ENCODE measurements around the gene MFAP1. TPM values are rescaled to one million over a fixed set of nuclear protein-coding genes. Genes with fewer than 3 reads are reported as not detected.
A peak's percentile ranks its signal among the peaks of the same experiment; 100 is the strongest.

Gene MFAP1
- total RNA-seq, 4 donors from 2014 or later = 6.1 to 21.7 (median 10.4) TPM

DNA sequence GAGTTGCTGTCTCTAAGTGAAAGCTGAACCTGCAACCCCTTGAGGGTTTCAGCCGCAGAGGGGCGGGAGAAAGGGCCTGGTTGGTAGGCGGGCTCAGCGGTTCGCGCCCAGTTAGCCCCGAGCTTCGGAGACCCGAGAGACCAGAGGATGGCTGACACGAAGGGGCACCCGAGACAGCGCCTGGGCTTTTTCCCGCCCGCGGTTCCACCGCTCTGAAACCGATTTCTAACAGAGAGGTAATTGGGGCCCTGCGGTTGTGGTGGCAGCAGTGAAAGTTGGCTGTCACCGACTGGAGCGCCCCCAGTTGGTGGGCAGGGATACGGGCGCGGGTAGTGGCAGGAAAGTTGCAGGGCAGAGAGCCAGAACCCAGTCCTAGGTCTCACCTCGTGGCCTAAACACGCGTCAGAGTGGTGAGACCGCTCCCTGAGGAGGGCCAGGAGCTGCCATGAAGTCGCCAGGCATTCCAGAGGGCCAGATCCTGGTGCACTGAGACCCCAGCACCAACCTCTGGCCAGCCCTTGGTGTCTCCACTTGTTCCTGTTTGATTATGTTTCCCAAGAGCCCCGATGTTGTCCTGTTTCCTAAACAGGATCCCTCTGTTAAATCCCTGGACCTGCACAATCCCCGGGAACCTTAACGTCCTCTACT, 47.1 kb downstream of the MFAP1 start:
- no peaks in the 10 kb centered on the region for H3K9me3 ChIP-seq
- TF ChIP-seq, protein P1, sequence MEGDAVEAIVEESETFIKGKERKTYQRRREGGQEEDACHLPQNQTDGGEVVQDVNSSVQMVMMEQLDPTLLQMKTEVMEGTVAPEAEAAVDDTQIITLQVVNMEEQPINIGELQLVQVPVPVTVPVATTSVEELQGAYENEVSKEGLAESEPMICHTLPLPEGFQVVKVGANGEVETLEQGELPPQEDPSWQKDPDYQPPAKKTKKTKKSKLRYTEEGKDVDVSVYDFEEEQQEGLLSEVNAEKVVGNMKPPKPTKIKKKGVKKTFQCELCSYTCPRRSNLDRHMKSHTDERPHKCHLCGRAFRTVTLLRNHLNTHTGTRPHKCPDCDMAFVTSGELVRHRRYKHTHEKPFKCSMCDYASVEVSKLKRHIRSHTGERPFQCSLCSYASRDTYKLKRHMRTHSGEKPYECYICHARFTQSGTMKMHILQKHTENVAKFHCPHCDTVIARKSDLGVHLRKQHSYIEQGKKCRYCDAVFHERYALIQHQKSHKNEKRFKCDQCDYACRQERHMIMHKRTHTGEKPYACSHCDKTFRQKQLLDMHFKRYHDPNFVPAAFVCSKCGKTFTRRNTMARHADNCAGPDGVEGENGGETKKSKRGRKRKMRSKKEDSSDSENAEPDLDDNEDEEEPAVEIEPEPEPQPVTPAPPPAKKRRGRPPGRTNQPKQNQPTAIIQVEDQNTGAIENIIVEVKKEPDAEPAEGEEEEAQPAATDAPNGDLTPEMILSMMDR (IDR thresholded peaks at IDR 0.05) = peak; percentile 71 to 88 (median 81)
- peak in 1 of 2 donors; percentile 33 for TF ChIP-seq POLR2A (IDR thresholded peaks at IDR 0.05)
- H3K27ac ChIP-seq = peak overlapping the region; percentile 85 to 98 (median 90)
- DNase-seq = peak; percentile 77 to 91 (median 91)
- H3K4me1 ChIP-seq = peaks cover 0 to 15% (median 3%) of the 10 kb centered on the region in 4 donors
- peak overlapping the region; percentile 55 to 76 (median 67) for H3K4me3 ChIP-seq
- H3K36me3 ChIP-seq = peaks cover 0 to 23% (median 0%) of the 10 kb centered on the region in 3 donors
- H3K27me3 ChIP-seq = no peaks in the 10 kb centered on the region

DNA sequence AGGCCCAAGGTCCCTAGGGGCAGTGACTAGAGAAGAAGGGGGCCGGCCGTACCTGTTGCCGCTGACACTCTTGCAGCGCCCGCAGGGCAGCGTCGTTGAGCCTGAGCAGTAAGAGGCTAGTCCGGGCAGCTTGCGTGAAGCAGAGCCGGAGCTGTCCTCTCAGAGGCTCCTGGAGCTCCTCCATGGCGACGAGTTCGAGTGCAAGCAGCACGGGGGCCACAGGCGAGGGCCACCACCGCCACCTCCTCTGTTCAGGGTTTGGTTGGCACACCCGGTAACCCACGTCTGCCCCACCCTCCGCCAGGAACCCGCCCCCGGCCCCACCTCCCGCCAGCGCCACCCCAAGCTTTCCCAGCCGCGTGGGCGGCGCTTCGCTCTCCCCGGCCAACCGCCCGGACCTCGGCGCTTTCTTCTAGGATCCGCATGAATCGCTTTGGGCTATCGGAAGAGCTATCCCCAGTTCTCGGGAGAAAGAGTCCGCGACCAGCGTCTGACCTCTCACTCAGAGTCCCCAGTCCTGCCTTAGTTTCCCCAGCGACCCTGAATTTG, 47.7 kb downstream of the MFAP1 start, which contains the start of gene ELL3:
Gene ELL3, minus strand, starts transcription at position 249 of the 549 bp plus-strand sequence. Its CDS starts 65 bp downstream, at position 184.
- peak; percentile 93 to 94 for TF ChIP-seq POLR2A (IDR thresholded peaks at IDR 0.05)
- TF ChIP-seq, protein P1 (IDR thresholded peaks at IDR 0.05) = no peak
- H3K9me3 ChIP-seq = no peaks in the 10 kb centered on the region
- H3K27me3 ChIP-seq = no peaks in the 10 kb centered on the region
- peaks cover 0 to 29% (median 0%) of the 10 kb centered on the region in 3 donors for H3K36me3 ChIP-seq
- peak within 1 kb of the TSS; percentile 55 to 76 (median 67) for H3K4me3 ChIP-seq
- peak within 1 kb of the TSS; percentile 85 to 98 (median 90) for H3K27ac ChIP-seq
- peak; percentile 87 to 95 (median 93) for DNase-seq
- peaks cover 0 to 15% (median 3%) of the 10 kb centered on the region in 4 donors for H3K4me1 ChIP-seq

DNA sequence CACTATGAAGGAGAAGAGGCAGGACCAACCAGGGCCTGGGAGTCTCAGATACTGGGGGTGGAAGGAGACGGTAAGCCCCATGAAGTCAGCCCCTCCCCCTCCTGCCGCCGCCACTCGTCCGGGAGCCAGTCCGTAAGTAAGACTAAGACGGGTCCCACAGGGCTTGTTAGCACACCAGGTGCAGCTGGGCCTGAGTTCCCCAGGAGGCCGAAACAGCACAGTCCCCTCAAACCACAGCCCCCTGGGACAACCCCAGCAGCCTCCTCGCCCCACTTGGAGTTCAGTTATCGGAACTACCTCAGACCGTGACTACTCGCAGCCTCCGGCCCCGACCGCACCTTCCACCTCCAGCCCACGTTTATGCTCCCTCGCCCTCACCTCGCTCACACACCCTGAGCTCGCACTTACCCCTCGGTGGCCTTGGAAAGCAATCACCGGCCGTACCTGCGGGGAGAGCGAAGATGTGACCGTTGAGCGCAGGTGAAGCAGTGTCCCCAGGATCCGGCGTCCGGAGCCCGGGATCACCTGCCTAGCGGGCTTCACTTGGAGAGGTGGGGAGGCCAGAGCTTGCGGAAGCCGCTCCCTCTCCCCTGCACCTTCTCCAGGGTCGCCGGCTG, 48.3 kb downstream of the MFAP1 start:
- peaks cover 0 to 35% (median 0%) of the 10 kb centered on the region in 3 donors for H3K36me3 ChIP-seq
- H3K4me1 ChIP-seq = peaks cover 0 to 19% (median 3%) of the 10 kb centered on the region in 4 donors
- H3K27me3 ChIP-seq = no peaks in the 10 kb centered on the region

DNA sequence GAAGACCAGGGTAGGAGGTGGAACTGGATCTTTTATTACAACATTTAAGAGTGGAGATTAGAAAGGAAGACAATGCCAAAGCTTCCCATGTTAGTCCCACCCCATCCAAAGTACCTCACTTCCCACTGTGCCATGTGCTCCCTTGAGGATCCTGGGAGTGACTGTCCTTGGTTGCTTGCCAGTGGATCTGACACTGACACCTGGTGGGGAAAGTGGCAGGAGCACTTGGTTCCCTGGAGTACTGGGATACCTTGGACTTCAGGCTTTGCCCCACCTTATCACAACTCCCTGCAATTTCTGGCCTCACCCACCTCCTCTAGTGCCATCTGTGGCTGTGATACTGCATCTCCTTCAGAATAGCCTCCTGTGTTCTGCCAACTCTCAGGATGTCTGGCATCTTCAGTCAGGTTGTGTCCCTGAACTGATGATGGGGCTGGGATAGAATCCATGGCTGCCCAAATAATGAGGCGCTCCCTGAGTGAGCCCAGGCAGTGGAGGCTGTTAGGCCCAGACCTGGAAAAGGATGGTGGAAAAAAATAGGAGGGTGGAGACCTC, 49.0 kb downstream of the MFAP1 start:
- peak overlapping the region; percentile 85 to 98 (median 90) for H3K27ac ChIP-seq
- peak in 2 of 3 donors; percentile 87 to 92 for DNase-seq
- no peaks in the 10 kb centered on the region for H3K27me3 ChIP-seq
- H3K9me3 ChIP-seq = no peaks in the 10 kb centered on the region
- peaks cover 0 to 21% (median 3%) of the 10 kb centered on the region in 4 donors for H3K4me1 ChIP-seq
- peak overlapping the region; percentile 55 to 76 (median 67) for H3K4me3 ChIP-seq
- H3K36me3 ChIP-seq = peaks cover 0 to 42% (median 0%) of the 10 kb centered on the region in 3 donors
- TF ChIP-seq POLR2A (IDR thresholded peaks at IDR 0.05) = peak; percentile 88 to 94
- TF ChIP-seq, protein P1 (IDR thresholded peaks at IDR 0.05) = peak in 4 of 6 experiments; percentile 33 to 88 (median 86)

More for the DNA sequence above, 48.3 kb downstream of the MFAP1 start:
- peak overlapping the region; percentile 85 to 98 (median 90) for H3K27ac ChIP-seq
- H3K9me3 ChIP-seq = no peaks in the 10 kb centered on the region
- TF ChIP-seq, protein P1 (IDR thresholded peaks at IDR 0.05) = no peak
- no peak for TF ChIP-seq POLR2A (IDR thresholded peaks at IDR 0.05)
- DNase-seq = peak; percentile 74 to 91 (median 87)
- peak overlapping the region; percentile 55 to 76 (median 67) for H3K4me3 ChIP-seq

DNA sequence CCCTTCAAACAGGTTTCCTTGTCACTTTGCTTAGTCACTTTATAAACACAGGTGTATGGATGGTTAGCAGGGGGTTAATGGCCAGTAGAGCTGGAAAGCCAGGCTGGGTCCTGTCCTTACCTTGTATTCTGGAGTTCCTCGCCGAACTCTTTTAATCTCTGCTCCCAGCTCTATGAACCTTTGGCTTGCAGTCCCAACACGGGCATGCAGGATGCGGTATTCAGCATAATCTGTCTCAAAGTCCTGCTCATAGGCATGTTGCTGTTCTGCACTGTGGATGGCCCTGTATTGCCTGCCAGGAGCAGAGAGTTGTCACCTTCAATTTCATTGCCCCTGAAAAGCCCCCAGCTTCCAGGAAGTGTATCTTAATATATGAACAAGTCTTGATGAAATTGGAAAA, 50.4 kb downstream of the MFAP1 start:
- Histone ChIP-seq H3K27me3 (no peaks in the 10 kb centered on the region), H3K36me3 (peaks cover 0 to 55% (median 4%) of the 10 kb centered on the region in 3 donors), H3K4me3 (no peak overlapping the region), H3K4me1 (peaks cover 0 to 21% (median 3%) of the 10 kb centered on the region in 4 donors), H3K9me3 (no peaks in the 10 kb centered on the region), H3K27ac (no peak overlapping the region)
- no peak for TF ChIP-seq POLR2A (IDR thresholded peaks at IDR 0.05)
- TF ChIP-seq, protein P1 (IDR thresholded peaks at IDR 0.05) = no peak
- no peak for DNase-seq
